ENCODE data around the gene RERE. TPM values are rescaled to one million over a fixed set of nuclear protein-coding genes. Genes with fewer than 3 reads are reported as not detected.

RERE gene
- total and polyA plus RNA-seq, 2 experiments from 2014 or later: 39.8 to 62.8 TPM

GRCh38 chr1:8649875-8650274 is 167.6 kb downstream of the RERE start:
- Histone ChIP-seq H2AFZ (no peak overlapping the region), H3K79me2 (peaks cover 95% of the 10 kb centered on the region), H3K9me2 (replicated peaks; ENCODE audit: insufficient read depth) (no peaks in the 10 kb centered on the region), H3K4me2 (no peak overlapping the region), H3K27ac (no peak overlapping the region), H3K4me3 (no peak overlapping the region), H3K9me3 (ENCODE audit: low read depth) (no peaks in the 10 kb centered on the region), H4K20me1 (ENCODE audit: insufficient read depth, poor library complexity, severe bottlenecking) (peaks cover 33% of the 10 kb centered on the region), H3K4me1 (ENCODE audit: insufficient read depth) (peaks cover 4% of the 10 kb centered on the region), H3K27me3 (no peaks in the 10 kb centered on the region), H3K36me3 (replicated peaks; ENCODE audit: insufficient read depth, low read depth) (no peaks in the 10 kb centered on the region)
- no peak for DNase-seq (ENCODE audit: low spot score)
- WGBS (ENCODE audit: low lambda C conversion rate, missing lambda C conversion rate): 99% methylated on average over 6 of the region's 6 CpGs
- TF ChIP-seq EZH2phosphoT487 (IDR thresholded peaks at IDR 0.05; ENCODE audit: low read depth, severe bottlenecking, unreplicated experiment) (no peak), CTCF (IDR thresholded peaks at IDR 0.05; ENCODE audit: poor library complexity) (no peak), EZH2 (IDR thresholded peaks at IDR 0.05; ENCODE audit: borderline replicate concordance) (no peak)

GRCh38 chr1:8649027-8649426 is 168.4 kb downstream of the RERE start:
- Histone ChIP-seq H3K9me3 (ENCODE audit: low read depth) (no peaks in the 10 kb centered on the region), H3K9me2 (replicated peaks; ENCODE audit: insufficient read depth) (no peaks in the 10 kb centered on the region), H2AFZ (no peak overlapping the region), H3K4me1 (ENCODE audit: insufficient read depth) (peaks cover 4% of the 10 kb centered on the region), H3K4me2 (no peak overlapping the region), H3K27me3 (no peaks in the 10 kb centered on the region), H3K36me3 (replicated peaks; ENCODE audit: insufficient read depth, low read depth) (no peaks in the 10 kb centered on the region), H3K4me3 (no peak overlapping the region), H4K20me1 (ENCODE audit: insufficient read depth, poor library complexity, severe bottlenecking) (peaks cover 33% of the 10 kb centered on the region), H3K27ac (no peak overlapping the region), H3K79me2 (peaks cover 97% of the 10 kb centered on the region)
- no peak for DNase-seq (ENCODE audit: low spot score)
- TF ChIP-seq CTCF (IDR thresholded peaks at IDR 0.05; ENCODE audit: poor library complexity): no peak
- 52% methylated on average over 1 of the region's 1 CpG for WGBS (ENCODE audit: low lambda C conversion rate, missing lambda C conversion rate)

- Histone ChIP-seq H3K27ac (no peak overlapping the region), H3K36me3 (replicated peaks; ENCODE audit: insufficient read depth, low read depth) (no peaks in the 10 kb centered on the region), H3K4me1 (ENCODE audit: insufficient read depth) (peaks cover 5% of the 10 kb centered on the region), H3K9me2 (replicated peaks; ENCODE audit: insufficient read depth) (no peaks in the 10 kb centered on the region), H3K27me3 (no peaks in the 10 kb centered on the region), H3K9me3 (ENCODE audit: low read depth) (no peaks in the 10 kb centered on the region), H4K20me1 (ENCODE audit: insufficient read depth, poor library complexity, severe bottlenecking) (peaks cover 31% of the 10 kb centered on the region), H3K4me2 (no peak overlapping the region), H3K79me2 (peaks cover 98% of the 10 kb centered on the region), H3K4me3 (no peak overlapping the region), H2AFZ (no peak overlapping the region)
- WGBS (ENCODE audit: low lambda C conversion rate, missing lambda C conversion rate): 90% methylated on average over 3 of the region's 3 CpGs
- TF ChIP-seq EZH2phosphoT487 (IDR thresholded peaks at IDR 0.05; ENCODE audit: low read depth, severe bottlenecking, unreplicated experiment) (no peak), CTCF (IDR thresholded peaks at IDR 0.05; ENCODE audit: poor library complexity) (no peak), EZH2 (IDR thresholded peaks at IDR 0.05; ENCODE audit: borderline replicate concordance) (no peak)
- no peak for DNase-seq (ENCODE audit: low spot score)
These were observed 170.4 kb downstream of the RERE start for GRCh38 chr1:8646996-8647395.

GRCh38 chr1:8646189-8646588 is 171.3 kb downstream of the RERE start:
- Histone ChIP-seq H3K36me3 (replicated peaks; ENCODE audit: insufficient read depth, low read depth) (no peaks in the 10 kb centered on the region), H2AFZ (no peak overlapping the region), H3K9me3 (ENCODE audit: low read depth) (no peaks in the 10 kb centered on the region), H4K20me1 (ENCODE audit: insufficient read depth, poor library complexity, severe bottlenecking) (peaks cover 27% of the 10 kb centered on the region), H3K4me1 (ENCODE audit: insufficient read depth) (peaks cover 4% of the 10 kb centered on the region), H3K27me3 (no peaks in the 10 kb centered on the region), H3K4me2 (no peak overlapping the region), H3K4me3 (no peak overlapping the region), H3K27ac (no peak overlapping the region), H3K79me2 (peaks cover 97% of the 10 kb centered on the region), H3K9me2 (replicated peaks; ENCODE audit: insufficient read depth) (no peaks in the 10 kb centered on the region)
- TF ChIP-seq EZH2 (IDR thresholded peaks at IDR 0.05; ENCODE audit: borderline replicate concordance): no peak
- TF ChIP-seq EZH2phosphoT487 (IDR thresholded peaks at IDR 0.05; ENCODE audit: low read depth, severe bottlenecking, unreplicated experiment): no peak
- TF ChIP-seq CTCF (IDR thresholded peaks at IDR 0.05; ENCODE audit: poor library complexity): no peak
- DNase-seq (ENCODE audit: low spot score): no peak
- 93% methylated on average over 6 of the region's 6 CpGs for WGBS (ENCODE audit: low lambda C conversion rate, missing lambda C conversion rate)

All from hepatocyte (in vitro differentiated cells).